Midbrain (tissue), 1 donor: ENCODE measurements around the gene LDLRAP1.

Experiments used
- DNase-seq: peaks from one replicate; lab custom pipeline; 2025; lab: John Stamatoyannopoulos, UW

LDLRAP1 gene

DNA sequence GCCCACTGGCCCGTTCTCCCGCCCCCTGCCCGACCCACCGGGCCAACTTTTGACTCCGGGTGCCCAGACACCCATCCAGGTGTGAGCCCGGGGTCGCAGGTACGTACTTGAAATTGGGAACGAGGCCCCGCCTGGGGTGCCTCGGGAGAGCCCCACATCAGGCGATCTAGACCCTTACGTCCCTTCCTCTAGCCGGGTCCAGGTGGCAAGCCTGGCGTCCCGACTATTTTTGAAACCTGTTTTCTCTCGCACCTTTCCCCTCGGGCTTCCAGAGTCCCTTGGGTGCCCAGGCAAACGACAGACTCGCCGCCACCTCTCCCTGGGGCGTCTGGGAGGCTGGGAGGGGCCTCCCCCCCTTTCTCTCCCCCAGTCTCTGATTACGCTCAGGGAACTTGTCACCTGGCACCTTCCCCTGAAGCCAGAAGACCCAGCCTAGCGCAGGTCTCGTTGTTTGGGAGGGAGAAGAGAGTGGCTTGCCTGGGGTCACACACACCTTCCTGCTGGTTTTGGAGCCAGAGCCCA is 898 bp downstream of the LDLRAP1 start:
- no peak for DNase-seq

DNA sequence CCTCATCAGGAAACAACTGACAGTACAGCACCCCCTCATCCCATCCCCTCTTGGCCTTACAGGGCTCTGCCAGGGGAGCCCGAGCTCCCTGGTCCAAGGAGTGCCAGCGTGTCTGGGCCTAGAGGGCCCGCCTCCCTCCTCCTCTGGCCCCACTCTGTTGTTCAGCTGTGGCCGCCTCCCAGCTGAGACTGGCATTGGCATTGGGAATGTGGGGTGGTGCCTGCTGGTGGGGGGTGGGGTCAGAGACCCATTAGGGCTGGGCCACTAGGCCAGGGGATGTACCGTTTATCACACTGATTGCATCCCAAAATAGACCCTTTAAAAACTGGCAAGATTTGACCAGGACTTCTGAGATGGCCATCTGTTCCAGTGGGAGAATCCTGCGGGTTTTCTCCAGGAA is 1.4 kb downstream of the LDLRAP1 start:
- DNase-seq: peak; percentile 44

DNA sequence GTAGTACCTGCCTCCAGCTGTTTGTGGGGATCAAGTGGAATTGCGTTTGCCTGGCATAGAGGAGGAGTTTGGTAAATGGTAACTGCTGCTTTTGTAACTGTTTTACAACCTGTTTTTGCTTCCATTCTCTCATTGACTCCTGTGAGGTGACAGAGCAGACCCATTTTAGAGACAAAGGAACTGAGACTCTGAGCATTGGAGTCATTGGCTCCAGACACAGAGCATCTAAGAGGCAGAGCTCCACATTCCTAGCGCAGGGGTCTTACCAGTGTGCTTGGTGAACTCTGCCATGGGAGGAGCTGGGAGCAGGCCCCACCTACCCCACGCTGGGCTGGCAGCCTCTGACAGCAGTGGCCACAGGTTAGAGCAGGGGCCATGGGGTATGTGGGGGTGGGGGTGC is 2.4 kb downstream of the LDLRAP1 start:
- DNase-seq: no peak

DNA sequence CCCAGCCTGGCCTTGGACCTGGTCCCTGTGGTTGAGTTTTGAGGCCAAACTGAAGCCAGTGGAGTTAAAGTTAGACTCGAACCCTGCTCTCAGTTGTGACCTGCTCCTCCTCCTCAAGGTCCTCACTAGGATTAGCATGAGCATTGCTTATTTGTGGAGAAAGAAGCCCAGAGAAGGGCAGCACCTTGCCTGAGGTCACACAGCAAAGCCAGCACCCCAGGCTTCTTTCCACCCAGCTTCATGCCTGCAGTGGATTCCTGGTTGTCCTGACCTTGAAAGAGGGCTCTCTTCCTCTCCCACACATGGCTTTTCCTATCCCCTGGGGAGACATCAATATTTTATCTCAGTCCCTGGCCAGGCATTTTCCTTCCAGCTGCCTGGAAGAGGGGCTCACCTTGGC is 2.8 kb downstream of the LDLRAP1 start:
- no peak for DNase-seq

DNA sequence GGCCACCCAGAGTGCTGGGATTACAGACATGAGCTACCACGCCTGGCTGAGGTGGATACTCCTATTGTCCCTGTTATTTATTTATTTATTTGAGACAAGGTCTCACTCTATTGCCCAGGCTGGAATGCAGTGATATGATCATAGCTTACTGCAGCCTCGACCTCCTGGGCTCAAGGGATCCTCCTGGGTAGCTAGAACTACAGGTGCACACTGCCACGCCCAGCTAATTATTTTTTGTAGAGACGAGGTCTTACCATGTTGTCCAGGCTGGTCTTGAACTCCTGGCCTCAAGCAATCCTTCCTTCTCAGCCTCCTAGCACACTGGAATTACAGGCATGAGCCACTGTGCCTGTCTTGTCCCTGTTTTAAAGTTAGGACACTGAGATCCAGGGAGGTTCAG is 5.2 kb downstream of the LDLRAP1 start:
- no peak for DNase-seq

DNA sequence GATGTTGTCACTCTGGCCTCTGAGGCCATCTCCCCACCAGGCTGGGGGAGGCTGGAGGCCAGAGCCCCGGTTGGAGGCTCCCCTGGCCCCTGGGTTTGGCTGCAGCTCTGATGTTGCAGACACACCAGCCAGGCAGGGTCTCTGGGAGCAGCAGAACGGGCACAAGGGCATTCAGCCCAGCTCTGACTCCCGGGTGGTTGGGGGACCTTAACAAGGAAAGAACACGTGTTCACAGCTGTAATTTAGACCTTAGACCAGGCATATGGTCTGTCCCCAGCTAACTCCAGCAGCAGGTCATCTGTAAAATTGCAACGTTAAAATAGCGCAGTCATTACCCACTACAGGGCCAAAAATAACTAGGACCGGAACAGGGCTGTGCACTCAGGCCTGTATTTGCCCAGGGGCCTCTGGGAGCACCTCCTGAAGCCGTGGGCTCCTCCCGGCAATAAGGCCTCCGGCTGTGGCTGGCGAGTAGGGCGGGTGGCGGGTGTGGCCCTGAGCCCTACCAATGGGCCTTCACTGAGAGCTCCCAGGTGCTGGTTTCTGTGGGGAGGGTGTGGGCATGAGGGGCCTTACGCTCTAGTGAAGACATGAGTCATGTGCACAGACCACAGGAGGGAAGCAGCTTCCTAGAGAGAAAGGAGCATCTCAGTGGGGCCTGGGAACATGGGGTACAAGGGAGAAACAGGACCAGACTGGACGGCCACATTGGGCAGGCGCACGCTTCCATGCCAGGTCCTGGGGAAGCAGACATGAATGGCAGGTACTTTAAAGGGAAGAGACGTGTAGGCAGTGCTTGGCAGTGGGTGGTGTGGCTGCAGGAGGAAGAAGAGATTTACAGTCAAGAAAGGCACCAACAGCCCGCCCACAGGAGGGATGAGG is 6.1 kb downstream of the LDLRAP1 start:
- no peak for DNase-seq

DNA sequence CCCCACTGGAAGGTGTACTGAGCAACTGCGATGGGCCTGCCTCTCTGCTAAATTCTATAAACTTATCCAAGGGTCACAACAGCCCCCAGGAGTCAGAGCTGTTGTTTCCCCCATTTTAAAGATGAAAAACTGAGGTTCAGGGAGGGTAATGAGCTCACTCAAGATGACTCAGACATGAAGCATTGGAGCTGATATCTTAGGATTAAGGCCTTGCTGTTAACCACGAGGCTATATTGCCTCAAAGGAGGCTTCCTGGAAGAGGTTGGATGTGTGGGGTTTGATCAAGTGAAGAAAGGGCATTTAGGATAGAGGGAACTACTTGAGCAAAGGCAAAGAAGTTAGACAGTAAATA is 6.7 kb downstream of the LDLRAP1 start:
- DNase-seq: no peak

DNA sequence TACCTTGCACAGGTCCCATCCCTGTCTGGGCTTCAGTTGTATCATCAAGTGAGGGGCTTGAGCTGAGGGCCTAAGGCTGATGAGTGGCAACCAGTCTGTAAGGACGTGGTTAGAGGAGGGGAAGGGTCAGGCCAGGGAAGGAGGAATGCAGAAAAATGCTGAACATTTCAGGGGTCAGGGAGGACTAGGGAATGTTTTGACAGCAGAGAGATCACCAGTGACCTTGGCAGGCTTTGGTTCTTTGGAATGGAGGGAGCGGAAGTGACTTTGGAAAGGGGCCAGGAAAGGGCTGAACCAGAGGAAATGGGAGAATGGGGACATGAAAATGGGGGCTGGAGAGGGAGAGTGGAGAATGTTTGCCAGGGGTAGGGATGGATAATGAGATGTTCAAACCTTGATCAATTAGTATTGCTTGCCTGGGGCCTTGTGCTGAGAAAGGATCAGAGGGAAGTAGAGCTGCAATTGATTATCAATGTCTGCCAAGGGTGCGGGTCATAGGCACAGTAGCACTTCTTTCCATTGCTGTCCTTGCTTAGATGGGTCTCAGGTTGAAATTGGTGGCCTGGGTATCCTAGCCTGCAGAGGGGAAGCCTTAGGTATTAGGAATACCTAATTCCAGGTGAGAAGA is 7.4 kb downstream of the LDLRAP1 start:
- DNase-seq: no peak

DNA sequence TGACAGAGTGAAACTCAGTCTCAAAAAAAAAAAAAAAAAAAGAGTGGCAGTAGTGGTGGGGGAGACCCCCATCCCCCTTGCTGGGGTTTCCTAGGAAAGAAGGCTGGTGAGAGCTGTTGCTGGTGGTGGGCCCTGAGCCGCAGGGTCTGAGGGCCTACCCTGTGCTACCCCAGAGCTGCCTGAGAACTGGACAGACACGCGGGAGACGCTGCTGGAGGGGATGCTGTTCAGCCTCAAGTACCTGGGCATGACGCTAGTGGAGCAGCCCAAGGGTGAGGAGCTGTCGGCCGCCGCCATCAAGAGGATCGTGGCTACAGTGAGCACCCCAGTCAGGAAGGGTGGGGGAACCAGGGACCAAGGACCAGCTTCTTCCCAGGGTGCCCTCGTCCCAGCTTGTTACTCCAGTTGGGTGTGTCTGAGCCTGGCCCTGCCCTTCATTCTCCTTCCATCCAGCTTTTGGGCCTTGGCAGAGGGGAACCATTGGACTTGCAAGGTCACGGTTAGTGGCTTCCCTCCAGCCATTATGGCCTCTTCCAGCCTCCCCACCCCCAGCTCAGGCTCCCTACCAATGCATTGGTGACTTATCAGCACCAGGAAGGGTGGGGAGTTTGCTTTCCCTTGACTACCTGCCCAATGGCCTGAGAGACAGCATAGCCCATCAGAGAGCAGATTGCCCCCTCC is 10.5 kb downstream of the LDLRAP1 start:
- DNase-seq: no peak

DNA sequence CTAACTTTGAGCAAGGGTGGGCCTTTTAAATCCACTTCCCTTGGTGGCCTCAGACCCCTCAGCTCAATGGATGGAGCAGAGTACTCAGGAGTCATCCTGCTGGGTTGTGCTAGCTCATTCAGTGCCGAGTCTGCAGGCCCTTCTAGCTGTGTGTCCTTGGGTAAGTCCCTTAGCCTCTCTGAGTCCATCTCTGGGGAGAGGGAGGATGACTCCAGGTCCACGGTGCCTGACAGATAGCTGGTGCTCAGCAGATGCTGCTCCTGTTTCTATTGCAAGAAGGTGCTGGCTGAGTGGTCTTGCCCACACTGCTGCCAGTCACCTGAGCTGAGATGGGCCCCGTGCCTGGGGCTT is 11.0 kb downstream of the LDLRAP1 start:
- no peak for DNase-seq

DNA sequence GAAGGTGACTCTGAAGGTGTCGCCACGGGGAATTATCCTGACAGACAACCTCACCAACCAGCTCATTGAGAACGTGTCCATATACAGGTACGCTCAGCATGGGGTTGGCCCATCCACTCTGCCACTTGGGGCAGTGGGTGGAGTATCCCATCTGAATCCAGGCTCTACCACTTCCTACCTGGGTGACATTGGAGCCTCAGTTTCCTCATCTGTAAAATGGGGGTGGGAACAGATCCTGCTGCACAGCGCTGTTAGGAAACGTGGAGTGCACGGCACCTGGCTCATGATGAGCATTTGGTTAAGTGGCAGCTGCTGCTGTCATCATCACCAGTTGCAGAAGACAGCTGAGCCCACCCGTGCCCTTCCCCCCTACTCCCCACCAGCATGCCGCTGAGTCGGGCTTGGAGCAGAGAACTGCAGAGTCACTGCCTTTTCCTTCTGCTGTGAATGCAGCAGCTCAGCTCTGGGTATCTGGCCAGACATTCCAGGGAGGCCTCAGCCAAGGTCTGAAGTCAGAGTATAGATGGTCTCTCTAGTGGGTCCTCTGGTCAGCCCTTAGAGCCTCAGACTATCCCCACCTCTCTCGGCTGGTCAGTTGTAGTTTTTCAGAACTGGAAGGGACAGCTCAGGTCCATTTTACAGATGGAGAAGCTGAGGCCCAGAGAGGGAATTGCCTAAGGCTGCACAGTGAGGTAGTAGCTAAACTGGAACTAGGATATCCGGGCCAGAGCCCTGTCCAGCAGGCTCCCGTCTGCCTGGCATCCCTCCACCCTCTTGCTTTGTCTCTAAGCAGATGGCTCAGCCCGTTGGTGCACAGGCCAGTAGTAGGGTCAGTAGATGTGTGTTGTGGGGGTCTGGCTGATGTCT is 11.7 kb downstream of the LDLRAP1 start:
- DNase-seq: no peak

DNA sequence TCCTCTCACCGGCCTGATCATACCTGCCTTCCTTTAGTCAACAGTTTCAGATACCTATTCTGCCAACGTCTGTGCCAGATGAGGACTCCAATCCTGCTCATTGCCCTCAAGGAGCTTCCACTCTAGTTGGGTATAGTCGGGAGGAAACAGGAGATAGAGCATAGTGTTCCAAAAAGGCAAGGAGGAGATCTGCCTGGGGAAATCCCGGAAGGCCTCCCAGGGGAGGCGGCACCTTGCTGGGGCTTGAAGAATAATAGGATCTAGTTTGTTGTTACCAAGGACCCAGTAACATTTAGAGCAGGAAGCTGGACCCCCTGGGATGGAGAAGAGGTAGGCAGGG is 12.3 kb downstream of the LDLRAP1 start:
- no peak for DNase-seq

DNA sequence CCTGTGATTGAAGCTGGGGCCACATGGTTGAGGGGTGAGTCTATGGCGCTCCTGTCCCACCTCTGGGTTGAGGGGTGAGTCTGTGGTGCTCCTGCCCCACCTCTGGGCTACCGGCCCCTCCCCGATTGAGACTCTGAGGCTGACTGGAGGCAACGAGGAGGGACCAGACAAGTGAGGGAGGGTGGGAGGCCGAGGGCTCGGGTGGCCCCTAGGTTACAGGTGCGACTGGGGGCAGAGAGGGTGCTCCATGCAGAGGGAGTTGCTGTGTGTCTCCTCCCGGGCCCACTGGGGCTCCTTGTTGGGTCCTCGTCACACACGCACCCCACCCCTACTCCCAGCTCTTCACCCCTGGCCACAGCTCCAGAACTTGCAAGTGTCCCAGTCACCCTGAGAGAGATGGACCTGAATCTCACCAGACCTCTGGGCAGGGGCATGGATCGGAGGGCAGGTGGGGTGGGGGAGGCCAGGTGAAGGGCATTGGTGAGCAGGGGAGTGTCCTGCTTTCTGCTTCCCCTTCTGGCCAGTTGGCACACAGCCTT is 12.8 kb downstream of the LDLRAP1 start:
- no peak for DNase-seq

DNA sequence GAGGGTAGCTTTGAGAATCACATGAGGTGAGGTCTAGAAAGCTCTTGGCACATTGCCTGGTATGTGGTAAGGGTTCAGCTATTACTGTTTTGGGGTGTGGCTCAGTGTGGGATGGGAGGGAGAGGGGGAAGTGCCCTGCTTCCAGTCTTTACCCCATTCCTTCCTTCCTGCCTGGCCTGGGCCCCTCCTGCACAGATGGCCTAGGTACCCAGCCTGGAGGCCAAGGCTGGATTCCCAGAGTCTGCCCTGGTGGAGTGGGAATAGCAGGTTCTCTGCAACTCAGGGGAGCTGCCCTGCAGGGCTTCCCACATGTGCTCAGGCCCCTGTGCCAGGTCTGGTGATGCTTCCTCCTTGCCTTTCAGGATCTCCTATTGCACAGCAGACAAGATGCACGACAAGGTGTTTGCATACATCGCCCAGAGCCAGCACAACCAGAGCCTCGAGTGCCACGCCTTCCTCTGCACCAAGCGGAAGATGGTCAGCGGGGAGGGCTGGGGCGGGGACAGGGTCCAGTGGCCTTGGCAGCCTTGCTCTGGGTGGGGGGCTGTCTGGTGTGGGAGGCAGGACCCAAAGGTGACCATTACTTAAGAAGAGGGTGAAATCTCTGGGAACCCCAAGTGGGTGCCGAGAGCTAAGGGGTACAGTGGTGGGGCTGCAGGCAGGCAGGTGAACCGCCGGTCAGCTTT is 13.5 kb downstream of the LDLRAP1 start:
- DNase-seq: no peak

DNA sequence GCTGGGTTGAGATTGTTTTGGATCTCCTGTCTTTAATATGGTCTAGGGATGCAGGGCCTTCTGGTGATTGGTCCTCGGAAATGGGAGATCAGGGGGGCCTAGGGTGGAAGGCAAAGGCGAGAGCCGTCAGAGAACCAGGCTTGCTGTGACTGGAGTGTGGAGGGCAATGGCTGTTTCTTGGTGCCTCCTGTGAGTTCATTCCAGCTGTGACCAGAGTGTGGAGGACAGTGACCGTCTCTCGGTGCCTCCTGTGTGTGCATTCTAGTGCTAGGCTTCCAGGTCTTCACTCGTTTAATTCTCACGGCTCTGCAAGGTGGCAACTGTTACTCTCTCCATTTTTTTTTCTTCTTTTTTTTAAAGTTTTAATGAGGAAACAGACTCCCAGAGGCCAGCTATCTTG is 14.1 kb downstream of the LDLRAP1 start:
- no peak for DNase-seq

DNA sequence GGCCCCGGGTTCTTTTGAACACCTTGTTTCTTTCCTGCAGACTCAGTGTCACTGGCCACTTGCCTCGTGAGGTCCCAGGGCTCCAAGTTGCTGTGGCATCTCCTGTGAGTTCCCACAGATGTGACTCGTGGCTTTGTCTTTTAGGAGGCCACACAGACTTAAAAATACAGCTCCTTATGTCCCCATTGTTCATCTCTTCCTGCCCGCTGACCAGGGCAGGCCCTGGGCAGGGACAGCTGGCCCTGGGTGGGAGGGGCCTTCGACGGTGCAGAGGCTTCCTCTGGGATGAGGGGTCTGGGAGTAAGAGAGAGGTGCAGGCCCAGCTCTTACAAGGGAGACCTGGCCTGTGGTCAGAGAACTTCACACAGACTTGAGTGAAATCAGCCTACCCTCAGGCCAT is 15.6 kb downstream of the LDLRAP1 start:
- no peak for DNase-seq

DNA sequence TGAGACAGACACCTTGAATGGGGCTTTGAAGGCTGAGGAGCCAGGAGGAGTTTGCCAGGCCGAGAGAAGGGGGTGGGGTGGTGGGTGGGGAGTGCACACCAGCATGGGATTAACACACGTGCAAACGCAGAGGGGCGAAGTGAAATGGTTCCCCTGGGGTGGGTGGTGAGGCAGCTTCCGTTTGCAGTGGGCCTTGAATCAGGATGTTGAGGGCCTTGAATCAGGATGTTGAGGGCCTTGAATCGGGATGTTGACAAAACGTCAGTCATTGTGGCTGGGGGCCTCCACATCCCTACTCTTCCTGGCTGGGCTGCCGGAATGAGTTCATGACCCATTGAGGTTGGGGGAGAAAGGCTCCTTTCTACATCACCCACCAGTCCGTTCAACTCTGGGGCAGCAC is 16.6 kb downstream of the LDLRAP1 start:
- DNase-seq: no peak

DNA sequence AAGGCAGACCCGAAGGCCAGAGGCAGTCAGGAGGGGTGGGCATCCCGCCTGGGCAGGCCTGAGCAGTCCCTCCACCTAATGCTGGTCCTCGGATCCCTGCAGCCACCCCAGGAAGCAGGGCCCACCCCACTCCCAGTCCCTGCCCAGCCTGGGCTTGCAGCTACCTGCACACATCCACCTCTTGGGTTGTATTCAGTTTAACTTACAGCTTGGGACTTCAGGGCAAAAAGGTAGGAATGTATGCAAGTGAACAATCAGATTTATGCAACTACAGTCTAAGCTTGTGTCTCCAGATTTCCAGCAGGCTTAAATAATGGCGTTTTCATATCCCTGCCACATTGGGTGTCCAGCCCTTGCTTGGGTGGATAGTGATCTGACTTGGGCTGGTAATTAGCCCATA is 17.4 kb downstream of the LDLRAP1 start:
- DNase-seq: no peak

DNA sequence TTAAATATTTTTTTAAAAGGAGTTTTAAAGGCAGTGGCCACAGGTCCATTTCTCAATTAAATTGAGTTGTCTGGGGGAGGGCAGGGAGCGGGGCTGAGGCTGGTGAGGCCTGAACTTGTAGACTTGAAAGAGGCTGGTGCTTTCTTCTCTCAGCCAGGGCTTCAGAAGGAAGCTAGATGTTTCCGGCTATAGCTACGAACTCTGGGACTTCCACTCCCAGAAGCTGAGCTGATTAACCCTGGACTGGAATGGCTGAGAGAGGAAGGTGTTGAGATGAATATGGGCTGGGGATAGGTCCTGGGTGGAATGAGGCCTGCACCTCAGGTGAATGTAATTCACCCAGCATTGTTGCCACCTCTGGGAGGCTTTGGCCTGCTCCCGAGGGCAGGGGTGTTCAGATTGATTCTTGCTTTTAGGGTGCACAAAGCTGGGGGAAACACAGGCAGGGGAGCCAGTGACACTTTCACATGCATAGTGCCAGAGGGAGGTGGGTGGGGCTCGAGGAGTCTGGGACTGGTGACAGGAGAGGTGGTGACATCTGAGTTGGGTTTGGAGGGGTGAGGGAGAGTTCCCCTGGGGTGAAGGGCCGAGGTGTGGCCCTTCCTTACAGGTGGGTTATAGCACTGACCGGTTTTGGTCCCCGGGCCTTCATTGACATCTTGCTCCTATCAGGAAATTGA is 18.2 kb downstream of the LDLRAP1 start:
- DNase-seq: no peak

DNA sequence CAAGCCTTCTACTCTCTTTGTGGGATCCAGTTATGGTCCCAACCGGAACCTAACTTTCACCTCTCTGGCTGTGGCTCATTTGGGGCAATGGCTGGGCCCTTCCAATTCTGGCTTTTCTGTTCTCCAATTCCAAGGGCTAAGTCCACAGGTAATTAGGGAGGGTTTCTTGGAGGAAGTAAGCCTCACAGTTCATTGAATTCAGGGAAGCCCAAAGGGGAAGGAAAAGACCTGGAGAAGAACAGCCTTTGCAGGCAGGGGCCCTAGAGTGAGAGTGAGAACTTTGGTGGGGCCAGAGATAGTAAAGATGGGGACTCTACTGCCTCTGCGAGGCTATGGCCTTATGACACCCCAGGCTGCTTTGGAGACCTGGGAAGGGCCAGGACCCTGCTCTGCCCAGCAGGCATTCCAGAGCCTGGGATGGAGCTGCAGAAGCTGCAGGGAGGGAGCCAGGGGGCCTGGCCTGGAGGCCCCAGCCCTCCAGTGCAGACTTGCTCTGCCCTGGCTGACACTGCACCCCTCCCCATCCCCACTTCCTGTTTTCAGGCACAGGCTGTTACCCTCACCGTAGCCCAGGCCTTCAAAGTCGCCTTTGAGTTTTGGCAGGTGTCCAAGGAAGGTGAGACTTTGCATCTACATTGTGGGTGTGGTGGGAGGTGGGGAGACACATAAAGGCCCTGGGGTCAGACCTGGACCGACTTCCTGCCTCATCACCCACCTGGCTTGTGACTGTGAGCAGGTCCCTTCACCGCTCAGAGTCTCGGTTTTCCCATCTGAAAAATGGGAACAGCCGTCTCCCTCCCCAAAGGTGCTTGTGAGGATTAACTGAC is 18.9 kb downstream of the LDLRAP1 start:
- DNase-seq: no peak
